ENCODE measurements around the gene MITF.

The MITF gene

DNA sequence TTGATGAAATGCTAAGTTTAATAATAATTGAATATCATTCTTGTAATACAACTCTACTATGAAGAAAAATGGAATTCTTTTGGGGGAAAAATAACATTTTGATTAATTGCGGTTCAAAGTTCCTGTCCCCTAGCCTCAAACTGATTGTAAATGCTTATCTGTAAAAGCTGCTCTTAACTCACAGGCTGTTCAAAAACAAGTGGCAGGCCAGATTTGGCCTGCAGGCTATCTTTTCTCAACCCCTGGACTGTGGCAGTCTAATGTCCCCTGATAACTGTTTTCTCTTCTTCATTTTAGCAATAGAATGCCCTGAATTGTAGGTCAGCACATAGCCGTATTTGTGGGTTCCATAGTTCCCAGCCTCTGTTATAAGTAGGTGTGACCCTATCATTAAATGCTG lies 236.8 kb downstream of the MITF start:
- FAIRE-seq: no peak
- no peak for DNase-seq (ENCODE audit: insufficient read length, low spot score)
- no peak for TF ChIP-seq POLR2A (IDR thresholded peaks at IDR 0.05; ENCODE audit: low read depth, low read length)

DNA sequence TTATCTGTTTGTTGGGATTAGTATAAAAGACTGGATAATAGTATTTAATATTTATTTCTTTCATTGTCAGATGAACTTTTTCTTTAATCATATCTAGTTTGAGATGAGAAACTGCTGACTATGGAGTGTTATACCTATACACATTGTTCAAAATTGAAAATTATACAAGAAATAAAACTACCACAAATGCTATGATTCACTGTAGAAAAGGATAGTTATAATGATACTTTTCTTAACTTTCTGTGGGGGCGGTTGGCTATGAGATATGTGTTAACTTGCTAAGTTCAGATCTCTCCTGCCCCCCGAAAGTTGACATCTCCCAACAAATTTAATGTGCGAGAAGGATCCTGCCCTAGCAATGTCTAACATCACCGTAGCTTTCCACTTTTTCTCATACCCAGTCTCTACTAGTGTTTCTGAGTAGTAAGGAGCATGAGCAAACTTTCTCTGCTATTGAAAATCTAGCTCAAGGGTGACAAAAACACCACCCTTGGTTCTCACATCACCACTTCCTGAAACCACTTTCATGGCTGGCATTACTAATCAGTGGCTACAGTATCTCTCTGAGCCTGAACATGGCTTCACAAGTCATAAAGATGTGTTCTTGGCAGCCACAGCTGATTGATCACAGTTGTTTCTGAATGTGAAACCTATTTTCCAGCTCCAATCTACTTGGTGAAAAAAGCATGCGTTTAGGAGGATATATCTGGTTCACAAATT lies 244.4 kb downstream of the MITF start:
- TF ChIP-seq POLR2A (IDR thresholded peaks at IDR 0.05; ENCODE audit: low read depth, low read length): no peak
- DNase-seq (ENCODE audit: insufficient read length, low spot score): no peak
- FAIRE-seq: no peak

DNA sequence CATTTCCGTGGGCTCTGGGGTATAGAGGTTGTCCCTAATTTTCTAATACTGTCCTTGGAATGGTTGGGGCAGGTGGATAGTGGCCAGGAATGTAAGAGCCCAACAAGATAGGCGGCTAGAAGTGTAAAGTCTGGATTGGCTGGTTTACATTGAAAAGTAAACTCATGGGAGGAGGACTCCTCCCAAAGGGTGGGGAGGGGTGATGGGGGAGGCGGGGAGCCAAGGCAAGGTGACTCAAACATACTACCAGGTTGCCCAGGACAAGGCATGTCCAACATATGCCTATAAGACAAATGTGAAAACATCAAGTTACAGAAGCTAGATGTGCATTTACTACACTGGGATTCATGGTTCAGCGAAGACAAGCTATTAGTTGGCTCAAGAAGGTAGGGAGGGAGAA lies 246.0 kb downstream of the MITF start:
- FAIRE-seq: no peak
- no peak for DNase-seq (ENCODE audit: insufficient read length, low spot score)
- TF ChIP-seq POLR2A (IDR thresholded peaks at IDR 0.05; ENCODE audit: low read depth, low read length): no peak

DNA sequence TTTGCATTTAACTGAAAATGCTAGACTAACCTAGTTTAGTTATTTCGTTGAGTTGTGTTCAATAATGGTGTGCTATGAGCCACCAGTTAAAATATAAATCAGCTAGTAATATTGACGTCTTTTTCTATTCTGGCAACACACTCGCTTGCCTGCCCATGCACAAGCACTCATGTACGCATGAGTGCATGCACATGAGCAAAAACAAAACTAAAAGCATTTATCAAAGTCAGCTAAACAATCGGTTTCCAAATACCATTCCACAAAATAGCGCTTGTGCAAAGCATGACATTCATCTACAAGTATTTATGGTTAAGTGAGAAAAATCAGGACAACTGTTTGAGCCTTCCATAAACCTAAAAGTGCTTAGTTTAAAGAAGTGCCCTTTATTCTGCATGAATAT lies 247.2 kb downstream of the MITF start:
- FAIRE-seq: no peak
- no peak for TF ChIP-seq POLR2A (IDR thresholded peaks at IDR 0.05; ENCODE audit: low read depth, low read length)
- DNase-seq (ENCODE audit: insufficient read length, low spot score): no peak

DNA sequence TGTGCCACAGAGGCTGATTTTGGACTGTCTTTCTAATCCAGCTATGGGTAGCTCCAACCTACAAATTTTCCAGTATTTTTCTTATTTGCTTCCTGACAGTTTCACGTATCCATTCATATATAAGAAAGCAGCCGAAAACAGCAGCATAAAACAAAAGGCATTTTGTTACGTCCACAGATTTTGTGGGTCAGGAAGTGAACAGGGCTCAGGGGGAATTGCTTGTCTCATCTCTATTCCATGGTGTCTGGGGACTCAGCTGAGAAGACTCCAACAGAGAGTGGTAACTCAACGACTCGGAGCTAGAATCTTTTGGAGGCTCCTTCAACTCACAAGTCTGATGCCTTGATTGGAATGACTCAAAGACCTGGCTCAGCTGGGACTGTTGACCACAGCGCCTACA lies 248.6 kb downstream of the MITF start:
- TF ChIP-seq POLR2A (IDR thresholded peaks at IDR 0.05; ENCODE audit: low read depth, low read length): no peak
- DNase-seq (ENCODE audit: insufficient read length, low spot score) (no peak), FAIRE-seq (no peak)

DNA sequence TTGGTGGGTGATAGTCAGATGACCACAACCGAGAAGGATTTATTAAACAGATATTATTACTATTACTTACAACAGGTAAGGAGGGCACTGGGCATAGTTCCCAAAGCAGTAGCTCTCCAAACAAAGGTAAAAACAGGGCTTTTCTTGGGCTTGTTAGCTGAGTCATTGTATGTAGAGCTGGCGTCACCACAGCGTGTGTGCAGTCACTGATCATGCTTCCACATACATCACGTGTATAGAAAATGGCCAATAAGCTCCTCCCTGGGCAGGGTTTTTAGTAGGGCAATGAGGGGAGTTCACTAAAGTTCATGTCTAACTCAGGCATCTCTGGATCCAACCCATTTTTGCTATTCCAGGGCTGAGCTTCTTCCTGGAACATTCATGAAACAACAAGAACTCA lies 254.5 kb downstream of the MITF start:
- no peak for DNase-seq (ENCODE audit: insufficient read length, low spot score)
- TF ChIP-seq POLR2A (IDR thresholded peaks at IDR 0.05; ENCODE audit: low read depth, low read length): no peak
- no peak for FAIRE-seq

DNA sequence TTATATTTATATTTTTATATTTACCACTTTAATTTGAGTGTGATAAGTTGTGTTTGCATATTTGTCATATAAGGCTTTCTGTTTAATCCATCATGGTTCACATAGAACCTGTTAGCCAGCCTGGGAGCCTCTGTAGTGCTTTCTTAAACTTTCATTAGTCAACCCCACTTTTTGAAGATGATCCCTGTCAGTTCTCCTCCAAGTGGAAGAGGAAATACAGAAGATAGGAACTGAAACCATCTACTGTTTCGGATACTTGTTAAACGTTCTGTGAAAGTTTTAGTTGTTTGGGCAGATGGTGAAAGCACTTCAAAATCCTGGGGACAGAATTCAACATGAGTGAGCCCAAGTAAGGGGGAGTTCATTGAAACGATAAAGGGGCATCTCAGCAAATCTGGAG lies 255.7 kb downstream of the MITF start:
- TF ChIP-seq POLR2A (IDR thresholded peaks at IDR 0.05; ENCODE audit: low read depth, low read length): no peak
- DNase-seq (ENCODE audit: insufficient read length, low spot score) (no peak), FAIRE-seq (no peak)

DNA sequence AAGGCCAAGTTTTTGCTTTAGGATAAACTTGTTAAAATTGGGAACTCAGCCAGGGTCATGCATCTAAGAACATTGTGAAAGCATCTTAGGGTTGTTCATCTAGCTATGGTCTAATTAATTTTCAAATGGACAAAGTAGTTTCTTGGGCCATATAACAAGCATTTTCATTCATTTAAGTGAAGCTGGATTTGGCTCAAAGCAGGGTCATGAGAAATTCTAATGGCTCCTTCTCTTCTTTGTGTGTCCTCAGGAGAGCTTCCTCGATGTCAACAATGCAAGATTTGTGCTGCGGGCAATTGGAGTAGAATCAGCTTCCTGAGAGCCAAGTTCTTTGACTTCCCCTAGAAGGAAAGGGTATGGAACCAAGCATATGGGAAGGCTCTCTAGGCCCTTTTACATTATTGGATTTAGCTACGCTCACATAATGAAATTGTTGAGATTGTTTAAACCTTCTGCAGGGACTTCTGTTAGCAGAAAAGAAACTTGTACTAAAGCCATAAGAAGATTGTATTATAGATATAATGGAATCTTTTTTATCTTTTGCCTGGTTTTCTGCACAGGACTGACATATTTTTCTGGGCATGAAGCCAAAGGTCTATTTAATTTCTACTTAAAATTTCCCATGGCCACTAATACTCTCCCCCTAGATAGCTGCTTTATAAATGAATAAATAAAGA lies 258.5 kb downstream of the MITF start:
- DNase-seq (ENCODE audit: insufficient read length, low spot score): no peak
- TF ChIP-seq POLR2A (IDR thresholded peaks at IDR 0.05; ENCODE audit: low read depth, low read length): no peak

DNA sequence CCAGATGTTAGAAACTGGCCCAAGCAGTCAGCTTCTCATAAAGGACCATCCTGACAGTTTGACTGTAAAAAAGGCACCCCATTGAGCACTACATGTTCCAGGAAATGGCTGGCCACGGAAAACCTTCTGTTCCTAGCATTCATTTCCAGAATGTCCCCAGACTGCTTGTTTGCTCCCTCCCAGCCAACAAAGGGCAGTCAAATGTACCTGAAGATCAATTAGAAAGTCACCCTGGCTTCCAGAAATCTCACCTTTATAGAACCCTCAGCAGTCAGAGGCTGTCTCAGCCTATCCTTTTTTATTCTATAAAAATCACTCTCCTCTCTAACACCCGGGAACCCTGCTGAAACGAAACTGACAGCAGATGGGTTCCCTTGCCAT lies 259.5 kb downstream of the MITF start:
- no peak for TF ChIP-seq POLR2A (IDR thresholded peaks at IDR 0.05; ENCODE audit: low read depth, low read length)
- DNase-seq (ENCODE audit: insufficient read length, low spot score) (no peak), FAIRE-seq (peak; percentile 20)

More for the DNA sequence above, 258.5 kb downstream of the MITF start:
- FAIRE-seq: no peak

DNA sequence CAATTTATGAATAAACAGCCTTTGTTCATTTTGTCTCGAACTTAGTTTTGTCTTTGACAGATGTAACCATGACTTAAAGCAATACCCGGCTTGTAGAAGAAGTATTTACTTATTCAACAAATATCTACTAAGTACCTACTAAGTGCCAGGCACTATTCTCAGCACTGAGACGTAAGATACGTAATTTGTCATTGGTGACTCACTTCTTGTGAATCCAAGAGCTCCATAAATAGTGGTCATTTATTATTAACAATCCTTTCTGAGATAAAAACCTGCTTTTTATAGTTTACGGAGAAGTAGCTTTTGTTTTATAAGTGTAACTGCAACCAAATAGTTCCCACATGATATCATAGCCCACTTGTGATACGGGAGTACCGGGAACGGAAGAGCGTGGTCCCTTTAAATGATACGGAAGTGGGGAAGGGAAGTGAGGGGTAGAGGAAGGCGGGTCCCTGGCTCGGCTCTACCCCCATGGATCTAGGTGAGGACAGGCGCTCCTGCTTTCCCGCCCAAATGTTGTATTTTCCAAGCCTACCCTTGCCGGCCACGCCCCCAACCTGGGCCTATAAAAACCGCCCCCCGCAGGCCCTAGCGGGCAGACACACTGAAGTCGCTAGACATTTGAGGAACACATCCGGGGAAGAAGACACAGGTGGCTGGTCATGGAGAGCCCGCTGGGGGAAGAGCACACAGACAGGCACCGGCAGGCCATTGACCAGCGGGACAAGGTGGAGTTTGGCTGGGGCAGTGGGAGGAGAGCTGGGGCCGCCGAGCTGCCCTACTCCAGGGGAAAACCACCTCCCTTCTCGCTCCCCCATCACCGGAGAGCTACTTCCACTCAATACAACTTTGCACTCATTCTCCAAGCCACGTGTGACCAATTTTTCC lies 260.1 kb downstream of the MITF start, which contains the start of gene SAMMSON:
SAMMSON (plus strand) TSS at position 594 of the 888 bp plus-strand sequence.
- FAIRE-seq (no peak), DNase-seq (ENCODE audit: insufficient read length, low spot score) (no peak)
- no peak for TF ChIP-seq POLR2A (IDR thresholded peaks at IDR 0.05; ENCODE audit: low read depth, low read length)

DNA sequence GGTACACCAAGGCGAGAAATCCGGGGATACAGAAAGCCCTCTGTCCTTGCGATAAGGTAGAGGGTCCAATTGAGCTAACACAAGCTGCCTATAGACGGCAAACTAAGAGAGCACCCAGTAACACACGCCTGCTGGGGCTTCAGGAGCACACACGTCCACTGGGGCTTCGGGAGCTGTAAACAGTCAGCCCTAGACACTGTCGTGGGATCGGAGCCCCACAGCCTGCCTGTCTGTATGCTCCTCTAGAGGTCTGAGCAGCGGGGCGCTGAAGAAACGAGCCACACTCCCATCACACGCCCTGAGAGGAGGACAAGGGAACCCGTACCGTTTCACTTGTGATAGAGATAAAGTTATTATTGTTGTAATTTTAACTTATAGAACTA lies 260.8 kb downstream of the MITF start:
- FAIRE-seq (no peak), DNase-seq (ENCODE audit: insufficient read length, low spot score) (no peak)
- no peak for TF ChIP-seq POLR2A (IDR thresholded peaks at IDR 0.05; ENCODE audit: low read depth, low read length)

DNA sequence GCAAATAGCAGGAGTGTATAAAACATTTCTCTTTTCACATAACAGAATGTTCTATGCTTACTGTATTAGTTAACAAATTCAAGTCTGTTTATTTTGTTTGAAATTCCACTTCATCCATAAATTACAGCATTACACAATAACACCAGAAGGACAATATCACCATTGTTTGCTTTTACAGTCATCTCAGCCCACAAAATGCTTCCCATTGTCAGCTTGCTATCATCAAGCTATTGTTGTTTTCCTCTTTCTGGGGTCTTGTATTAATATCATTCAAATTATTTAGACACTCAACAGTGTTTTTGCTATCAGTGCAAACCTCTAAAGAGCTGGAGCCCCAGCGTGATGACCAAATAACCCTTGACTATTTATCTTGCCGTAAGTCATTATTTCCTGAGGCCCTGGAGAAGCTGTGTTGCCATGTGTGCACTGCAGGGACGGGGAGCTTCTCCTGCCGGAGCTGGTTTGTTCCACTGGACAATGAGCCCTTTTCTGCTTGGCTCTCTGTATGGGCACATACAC lies 261.4 kb downstream of the MITF start:
- no peak for TF ChIP-seq POLR2A (IDR thresholded peaks at IDR 0.05; ENCODE audit: low read depth, low read length)
- FAIRE-seq (no peak), DNase-seq (ENCODE audit: insufficient read length, low spot score) (no peak)

DNA sequence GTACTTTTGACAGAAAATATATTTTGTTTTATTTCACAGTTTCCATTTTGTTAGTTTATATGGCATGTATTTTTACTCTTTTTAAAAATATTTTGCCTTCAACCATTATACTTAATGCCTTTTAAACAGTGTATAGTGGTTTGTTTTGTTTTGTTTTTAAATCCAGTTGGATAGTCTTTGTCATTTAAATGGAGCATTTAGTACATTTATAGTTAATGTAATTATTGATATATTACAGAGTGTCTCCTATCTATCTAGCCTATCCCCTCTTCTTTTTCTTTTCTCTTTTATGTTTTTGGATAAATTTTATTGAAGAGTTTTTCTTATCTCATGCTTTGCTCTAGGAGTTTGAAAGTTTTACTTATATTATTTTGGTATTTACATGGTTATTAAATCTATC lies 263.9 kb downstream of the MITF start:
- no peak for FAIRE-seq
- DNase-seq (ENCODE audit: insufficient read length, low spot score): no peak
- no peak for TF ChIP-seq POLR2A (IDR thresholded peaks at IDR 0.05; ENCODE audit: low read depth, low read length)

DNA sequence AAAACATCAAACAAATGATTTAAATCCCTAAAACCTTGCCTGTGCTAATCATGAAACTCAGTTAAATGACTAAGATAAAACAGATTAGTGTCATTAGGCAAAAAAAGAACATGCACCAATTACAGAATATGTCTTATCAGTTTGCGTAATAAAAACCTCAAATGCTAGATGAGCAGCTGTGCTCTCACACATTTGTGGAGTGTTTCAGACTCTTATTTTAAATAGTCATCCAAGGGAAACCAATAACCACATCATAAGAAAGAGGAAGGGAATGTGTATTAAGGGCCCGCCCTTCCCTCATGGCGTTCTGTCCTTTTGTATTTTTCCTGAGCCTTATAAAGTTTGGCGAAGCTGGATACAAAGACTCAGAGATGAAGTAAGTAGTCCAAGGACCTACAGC lies 266.8 kb downstream of the MITF start:
- TF ChIP-seq POLR2A (IDR thresholded peaks at IDR 0.05; ENCODE audit: low read depth, low read length): no peak
- FAIRE-seq (no peak), DNase-seq (ENCODE audit: insufficient read length, low spot score) (no peak)
